ENCODE data around the gene PTPRK. TPM values are rescaled to one million over a fixed set of nuclear protein-coding genes. Genes with fewer than 3 reads are reported as not detected.

The PTPRK gene
- total and polyA plus RNA-seq, 4 experiments from 2014 or later: 0.47 to 1.5 (median 0.61) TPM; not detected in 1

- CTCF ChIA-PET (ENCODE audit: partially characterized antibody): interaction anchor here (1.2 to 6.5 kb wide), 6 partner anchors 10 to 113 kb away, joined by 3 to 48 read pairs (median 4); no protein-coding TSS in a partner anchor
- Mint-ChIP-seq H3K9me3 (peaks cover 0 to 2% (median 0%) of the 10 kb centered on the region in 8 donors), H3K36me3 (no peaks in the 10 kb centered on the region), H3K4me1 (peaks cover 24 to 43% (median 32%) of the 10 kb centered on the region in 4 donors), H3K27ac (peak overlapping the region in 2 of 7 donors; percentile 44 to 50), H3K27me3 (no peaks in the 10 kb centered on the region), H3K4me3 (peak overlapping the region in 2 of 8 donors; percentile 48 to 67)
- no peak for DNase-seq
- H3K4me1 ChIP-seq (ENCODE audit: insufficient read depth, low read length): peaks cover 45% of the 10 kb centered on the region
- intact Hi-C loops (cut with micrococcal nuclease): no loop called here
- H3K27ac ChIP-seq (ENCODE audit: low read depth, low read length): no peak overlapping the region
- H3K36me3 ChIP-seq (ENCODE audit: insufficient read depth, low read length): no peaks in the 10 kb centered on the region
- POLR2A ChIA-PET (ENCODE audit: partially characterized antibody): interaction anchor here (0.7 to 5.5 kb wide), 4 partner anchors 15 to 112 kb away, joined by 3 to 55 read pairs (median 3); no protein-coding TSS in a partner anchor
- no peaks in the 10 kb centered on the region for H3K27me3 ChIP-seq (ENCODE audit: insufficient read depth, low read length)
- H3K4me3 ChIP-seq (ENCODE audit: low read length in 2 of 2): no peak overlapping the region
- no peaks in the 10 kb centered on the region for H3K9me3 ChIP-seq (ENCODE audit: control insufficient read depth in 1 of 2, low read length in 2 of 2)
Measured at GRCh38 chr6:127967708-127968107, 552.7 kb downstream of the PTPRK start.

GRCh38 chr6:127966616-127967015, 553.8 kb downstream of the PTPRK start:
- CTCF ChIA-PET (ENCODE audit: partially characterized antibody): interaction anchor here (1.5 kb wide), 1 partner anchor 14 kb away, joined by 3 read pairs; no protein-coding TSS in a partner anchor
- Histone ChIP-seq H3K4me1 (ENCODE audit: insufficient read depth, low read length) (peaks cover 39% of the 10 kb centered on the region), H3K27ac (ENCODE audit: low read depth, low read length) (no peak overlapping the region), H3K4me3 (ENCODE audit: low read length in 2 of 2) (no peak overlapping the region), H3K27me3 (ENCODE audit: insufficient read depth, low read length) (no peaks in the 10 kb centered on the region), H3K9me3 (ENCODE audit: control insufficient read depth in 1 of 2, low read length in 2 of 2) (no peaks in the 10 kb centered on the region), H3K36me3 (ENCODE audit: insufficient read depth, low read length) (no peaks in the 10 kb centered on the region)
- Mint-ChIP-seq H3K4me1 (peaks cover 15 to 32% (median 21%) of the 10 kb centered on the region in 4 donors), H3K27me3 (no peaks in the 10 kb centered on the region), H3K36me3 (no peaks in the 10 kb centered on the region), H3K27ac (no peak overlapping the region), H3K4me3 (no peak overlapping the region), H3K9me3 (peaks cover 0 to 2% (median 0%) of the 10 kb centered on the region in 8 donors)
- no peak for DNase-seq
- intact Hi-C loops (cut with micrococcal nuclease): no loop called here
- POLR2A ChIA-PET (ENCODE audit: partially characterized antibody): interaction anchor here (0.7 kb wide), 1 partner anchor 70 kb away, joined by 3 read pairs; no protein-coding TSS in a partner anchor

GRCh38 chr6:127963495-127963894, 556.9 kb downstream of the PTPRK start:
- Histone ChIP-seq H3K9me3 (ENCODE audit: control insufficient read depth in 1 of 2, low read length in 2 of 2) (no peaks in the 10 kb centered on the region), H3K36me3 (ENCODE audit: insufficient read depth, low read length) (no peaks in the 10 kb centered on the region), H3K4me3 (ENCODE audit: low read length in 2 of 2) (no peak overlapping the region), H3K27me3 (ENCODE audit: insufficient read depth, low read length) (no peaks in the 10 kb centered on the region), H3K4me1 (ENCODE audit: insufficient read depth, low read length) (peaks cover 15% of the 10 kb centered on the region), H3K27ac (ENCODE audit: low read depth, low read length) (no peak overlapping the region)
- Mint-ChIP-seq H3K4me1 (peaks cover 8 to 20% (median 13%) of the 10 kb centered on the region in 4 donors), H3K4me3 (no peak overlapping the region), H3K27ac (no peak overlapping the region), H3K9me3 (peaks cover 0 to 4% (median 0%) of the 10 kb centered on the region in 8 donors), H3K27me3 (no peaks in the 10 kb centered on the region), H3K36me3 (no peaks in the 10 kb centered on the region)
- intact Hi-C loops (cut with micrococcal nuclease): no loop called here
- DNase-seq: no peak
- CTCF ChIA-PET (ENCODE audit: partially characterized antibody): no interaction called here
- POLR2A ChIA-PET (ENCODE audit: partially characterized antibody): interaction anchor here (0.8 kb wide), 1 partner anchor 45 kb away, joined by 3 read pairs; no protein-coding TSS in a partner anchor

DNA sequence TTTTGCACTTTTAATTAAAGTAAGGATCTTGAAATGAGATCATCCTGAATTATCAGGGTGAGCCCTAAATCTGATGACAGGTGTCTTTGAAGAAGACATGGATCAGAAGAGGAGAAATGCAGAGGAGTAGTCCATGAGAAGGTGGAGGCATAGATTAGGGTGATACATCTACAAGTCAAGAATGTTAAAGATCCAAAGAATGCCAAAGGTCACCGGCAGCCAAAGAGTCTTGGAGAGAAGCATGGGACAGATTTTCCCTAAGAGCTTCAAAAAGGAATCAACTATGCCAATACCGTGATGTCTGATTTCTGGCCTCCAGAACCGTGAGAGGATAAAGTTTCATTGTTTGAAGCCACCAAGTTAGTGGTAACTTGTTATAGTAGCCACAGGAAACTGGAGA, 560.5 kb downstream of the PTPRK start:
- DNase-seq: no peak
- Histone ChIP-seq H3K9me3 (ENCODE audit: control insufficient read depth in 1 of 2, low read length in 2 of 2) (no peaks in the 10 kb centered on the region), H3K27ac (ENCODE audit: low read depth, low read length) (no peak overlapping the region), H3K4me1 (ENCODE audit: insufficient read depth, low read length) (peaks cover 11% of the 10 kb centered on the region), H3K36me3 (ENCODE audit: insufficient read depth, low read length) (no peaks in the 10 kb centered on the region), H3K27me3 (ENCODE audit: insufficient read depth, low read length) (no peaks in the 10 kb centered on the region), H3K4me3 (ENCODE audit: low read length in 2 of 2) (no peak overlapping the region)
- no peak overlapping the region for H3K4me3 Mint-ChIP-seq
- H3K9me3 Mint-ChIP-seq: peaks cover 0 to 3% (median 0%) of the 10 kb centered on the region in 8 donors
- H3K4me1 Mint-ChIP-seq: peaks cover 3 to 16% (median 7%) of the 10 kb centered on the region in 4 donors
- H3K36me3 Mint-ChIP-seq: no peaks in the 10 kb centered on the region
- intact Hi-C loops (cut with micrococcal nuclease): no loop called here
- H3K27ac Mint-ChIP-seq: peak overlapping the region in 1 of 7 donors; percentile 34
- no peaks in the 10 kb centered on the region for H3K27me3 Mint-ChIP-seq
- POLR2A ChIA-PET (ENCODE audit: partially characterized antibody): interaction anchor here (1.1 kb wide), 1 partner anchor 12 kb away, joined by 4 read pairs; no protein-coding TSS in a partner anchor
- CTCF ChIA-PET (ENCODE audit: partially characterized antibody): no interaction called here

DNA sequence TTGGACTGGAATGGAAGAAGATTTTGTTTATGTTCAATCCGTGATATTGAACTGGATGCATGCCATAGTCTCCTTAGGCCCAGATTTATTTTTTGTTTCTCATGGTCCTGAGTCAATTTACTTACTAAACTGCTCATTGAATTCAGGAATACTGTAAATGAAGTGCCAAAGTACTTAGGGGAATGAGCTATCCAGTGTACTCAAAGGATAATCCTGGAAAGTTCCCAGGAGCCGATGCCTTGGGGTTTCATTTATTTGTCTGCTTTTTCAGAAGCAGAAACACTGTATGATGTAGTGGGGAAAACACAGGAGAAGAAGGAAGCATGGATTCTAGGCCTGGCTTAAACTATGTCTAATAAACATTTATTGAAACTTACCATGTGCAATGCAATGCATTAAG, 563.4 kb downstream of the PTPRK start:
- Mint-ChIP-seq H3K4me1 (peaks cover 13 to 36% (median 24%) of the 10 kb centered on the region in 4 donors), H3K9me3 (peaks cover 0 to 3% (median 0%) of the 10 kb centered on the region in 8 donors), H3K27ac (no peak overlapping the region), H3K4me3 (no peak overlapping the region), H3K27me3 (no peaks in the 10 kb centered on the region), H3K36me3 (no peaks in the 10 kb centered on the region)
- peaks cover 35% of the 10 kb centered on the region for H3K4me1 ChIP-seq (ENCODE audit: insufficient read depth, low read length)
- DNase-seq: no peak
- no peaks in the 10 kb centered on the region for H3K27me3 ChIP-seq (ENCODE audit: insufficient read depth, low read length)
- CTCF ChIA-PET (ENCODE audit: partially characterized antibody): interaction anchor here (0.7 to 1.5 kb wide), 2 partner anchors 11 to 17 kb away, joined by 4 read pairs; no protein-coding TSS in a partner anchor
- no peaks in the 10 kb centered on the region for H3K9me3 ChIP-seq (ENCODE audit: control insufficient read depth in 1 of 2, low read length in 2 of 2)
- POLR2A ChIA-PET (ENCODE audit: partially characterized antibody): interaction anchor here (0.6 to 3.4 kb wide), 2 partner anchors 39 to 78 kb away, joined by 4 to 14 read pairs; no protein-coding TSS in a partner anchor
- no peak overlapping the region for H3K4me3 ChIP-seq (ENCODE audit: low read length in 2 of 2)
- H3K27ac ChIP-seq (ENCODE audit: low read depth, low read length): no peak overlapping the region
- intact Hi-C loops (cut with micrococcal nuclease): no loop called here
- no peaks in the 10 kb centered on the region for H3K36me3 ChIP-seq (ENCODE audit: insufficient read depth, low read length)

- Histone ChIP-seq H3K27ac (ENCODE audit: low read depth, low read length) (no peak overlapping the region), H3K4me1 (ENCODE audit: insufficient read depth, low read length) (peaks cover 41% of the 10 kb centered on the region), H3K36me3 (ENCODE audit: insufficient read depth, low read length) (no peaks in the 10 kb centered on the region), H3K9me3 (ENCODE audit: control insufficient read depth in 1 of 2, low read length in 2 of 2) (no peaks in the 10 kb centered on the region), H3K27me3 (ENCODE audit: insufficient read depth, low read length) (no peaks in the 10 kb centered on the region), H3K4me3 (ENCODE audit: low read length in 2 of 2) (no peak overlapping the region)
- intact Hi-C loops (cut with micrococcal nuclease): no loop called here
- DNase-seq: no peak
- no peak overlapping the region for H3K4me3 Mint-ChIP-seq
- H3K9me3 Mint-ChIP-seq: peaks cover 0 to 3% (median 0%) of the 10 kb centered on the region in 8 donors
- H3K27ac Mint-ChIP-seq: no peak overlapping the region
- ChIA-PET CTCF (ENCODE audit: partially characterized antibody) (interaction anchor here (0.7 kb wide), 1 partner anchor 17 kb away, joined by 4 read pairs; no protein-coding TSS in a partner anchor), POLR2A (ENCODE audit: partially characterized antibody) (interaction anchor here (1.1 to 3.4 kb wide), 2 partner anchors 17 to 38 kb away, joined by 3 to 14 read pairs; no protein-coding TSS in a partner anchor)
- H3K36me3 Mint-ChIP-seq: no peaks in the 10 kb centered on the region
- no peaks in the 10 kb centered on the region for H3K27me3 Mint-ChIP-seq
- peaks cover 19 to 42% (median 30%) of the 10 kb centered on the region in 4 donors for H3K4me1 Mint-ChIP-seq
Measured at GRCh38 chr6:127956260-127956888, 564.0 kb downstream of the PTPRK start.

DNA sequence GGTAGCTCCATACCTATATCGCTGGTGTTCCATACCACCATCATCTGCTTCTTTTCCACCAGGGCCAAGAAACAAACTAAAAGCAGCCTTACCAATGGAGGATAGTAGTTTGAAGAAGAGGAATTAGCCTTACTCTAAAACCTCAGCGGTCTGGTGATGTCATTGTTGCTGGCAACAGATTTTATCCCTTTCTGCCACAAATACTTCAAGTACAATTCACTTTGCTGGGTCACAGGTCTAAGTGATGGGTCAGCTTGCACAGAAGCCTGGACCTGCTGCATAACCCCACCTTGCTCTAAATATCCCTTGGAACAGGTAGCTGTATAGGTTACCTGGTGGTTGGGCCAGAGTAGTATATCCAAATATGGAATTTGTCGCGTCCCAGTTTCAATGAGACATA, 566.3 kb downstream of the PTPRK start:
- no peak overlapping the region for H3K4me3 Mint-ChIP-seq

More for the DNA sequence above, 566.3 kb downstream of the PTPRK start:
- POLR2A ChIA-PET (ENCODE audit: partially characterized antibody): interaction anchor here (0.9 to 6.4 kb wide), 6 partner anchors 16 to 61 kb away, joined by 3 to 55 read pairs (median 4); no protein-coding TSS in a partner anchor
- H3K27ac Mint-ChIP-seq: no peak overlapping the region
- intact Hi-C loops (cut with micrococcal nuclease): loop anchor here (5.0 kb wide), 1 partner anchor 52 kb away; the partner anchor contains the start of gene THEMIS
- DNase-seq: no peak
- H3K4me3 ChIP-seq (ENCODE audit: low read length in 2 of 2): no peak overlapping the region
- no peaks in the 10 kb centered on the region for H3K27me3 Mint-ChIP-seq
- CTCF ChIA-PET (ENCODE audit: partially characterized antibody): interaction anchor here (0.9 to 1.7 kb wide), 2 partner anchors 14 to 98 kb away, joined by 3 to 8 read pairs; no protein-coding TSS in a partner anchor
- H3K4me1 ChIP-seq (ENCODE audit: insufficient read depth, low read length): peaks cover 63% of the 10 kb centered on the region
- H3K27ac ChIP-seq (ENCODE audit: low read depth, low read length): no peak overlapping the region
- peaks cover 37 to 65% (median 51%) of the 10 kb centered on the region in 4 donors for H3K4me1 Mint-ChIP-seq
- no peaks in the 10 kb centered on the region for H3K27me3 ChIP-seq (ENCODE audit: insufficient read depth, low read length)
- peaks cover 0 to 1% (median 0%) of the 10 kb centered on the region in 8 donors for H3K9me3 Mint-ChIP-seq
- no peaks in the 10 kb centered on the region for H3K9me3 ChIP-seq (ENCODE audit: control insufficient read depth in 1 of 2, low read length in 2 of 2)
- no peaks in the 10 kb centered on the region for H3K36me3 Mint-ChIP-seq
- H3K36me3 ChIP-seq (ENCODE audit: insufficient read depth, low read length): no peaks in the 10 kb centered on the region
